K562 (cell line): ENCODE measurements around the gene PLAC8. TPM values are rescaled to one million over a fixed set of nuclear protein-coding genes. Genes with fewer than 3 reads are reported as not detected.
"Not testable (repeated sequence)": the region's sequence is repeated elsewhere in the genome, so short reads cannot be mapped to it uniquely, and the experiment has no call there.

ENCODE experiments used
- ATAC-seq: fragments of 200-7000 bp; cut with Tn5 transposase; 3 replicates; pipeline ENCODE4 v1.9.1; 2020; ENCODE audit warnings: moderate library complexity
- BruUV-seq: library from RNA; stranded (reverse); fragments of 400-500 nt; replicated peaks from 2 replicates; lab custom pipeline; 2021; lab: Mats Ljungman, UMichigan
- CTCF ChIA-PET: fragments of 300-600 bp; formaldehyde crosslinking; extraction: SDS; loops from one replicate; lab custom pipeline; 2021; ENCODE audit warnings: low intra/inter-chr PET ratio; lab: Yijun Ruan, JAX
- POLR2A ChIA-PET: fragments of 300-600, 350-650 bp; sonication (Branson Sonifier 250); formaldehyde crosslinking; extraction: SDS; loops from one replicate; lab custom pipeline; 2021; ENCODE audit warnings: antibody characterized with exemption, inconsistent platforms; lab: Yijun Ruan, JAX
- DNase-seq, 4 experiments: peaks; one replicate each; pipeline versions ENCODE4 v3.0.0 to v3.0.0-alpha.2; 2011 to 2018; ENCODE audit warnings: low spot score in 3 of 4, mixed read lengths in 3 of 4; ENCODE audit errors: extremely low read depth in 1 of 4
- FAIRE-seq: peaks from 2 replicates; lab custom pipeline; 2011; peaks lifted over from hg19 to GRCh38; lab: Jason Lieb, UNC
- H2AFZ ChIP-seq: 2 replicates; pipeline ENCODE4 v1.6.0; 2011; ENCODE audit warnings: low read depth, low read length, control low read depth, inconsistent platforms
- H3K27ac ChIP-seq: fragments of 200-600 bp; 3 replicates; pipeline ENCODE4 v1.8.0; 2011; ENCODE audit warnings: low read depth, mild to moderate bottlenecking, control low read depth, inconsistent platforms, low read length, moderate library complexity, mixed read lengths; ENCODE audit errors: extremely low read depth
- H3K27me3 ChIP-seq, 2 experiments: fragments of 300-600 bp in 1 of 2; 2 replicates in 1 of 2; 3 replicates in 1 of 2; pipeline versions ENCODE4 v1.6.0 to v1.8.0; 2011; ENCODE audit warnings: inconsistent platforms in 2 of 2, low read length in 2 of 2, mild to moderate bottlenecking in 1 of 2, mixed read lengths in 1 of 2, moderate library complexity in 1 of 2; ENCODE audit not compliant: control insufficient read depth in 2 of 2, insufficient read depth in 2 of 2
- H3K36me3 ChIP-seq: fragments of 300-600 bp; 3 replicates; pipeline ENCODE4 v1.8.0; 2011; ENCODE audit warnings: mild to moderate bottlenecking, low read length, inconsistent platforms; ENCODE audit not compliant: control insufficient read depth, insufficient read depth
- H3K4me1 ChIP-seq, 2 experiments: fragments of 200-600 bp in 1 of 2; replicated peaks in 1 of 2; 2 replicates in 1 of 2; 3 replicates in 1 of 2; pipeline versions ENCODE4 v1.5.1 to v1.8.0; 2011; ENCODE audit warnings: inconsistent platforms in 2 of 2, low read length in 2 of 2, mild to moderate bottlenecking in 1 of 2, mixed read lengths in 1 of 2, moderate library complexity in 1 of 2; ENCODE audit not compliant: control insufficient read depth in 2 of 2, insufficient read depth in 2 of 2
- H3K4me2 ChIP-seq: 2 replicates; pipeline ENCODE4 v1.6.1; 2011; ENCODE audit warnings: low read length, control low read depth, inconsistent platforms, mixed read lengths; ENCODE audit not compliant: insufficient read depth
- H3K4me3 ChIP-seq: fragments of 200-600 bp; sonication (generic), shearing (Covaris generic); 2 replicates; pipeline ENCODE4 v1.5.1; 2016; ENCODE audit warnings: control low read depth, inconsistent platforms
- H3K79me2 ChIP-seq: fragments of 200-600 bp; 3 replicates; pipeline ENCODE4 v1.8.0; 2011; ENCODE audit warnings: low read length, inconsistent platforms; ENCODE audit not compliant: control insufficient read depth, insufficient read depth
- H3K9ac ChIP-seq, 2 experiments: 2 replicates each; pipeline versions ENCODE4 v1.6.0 to v1.6.1; 2011; ENCODE audit warnings: low read depth in 2 of 2, low read length in 2 of 2, control low read depth in 1 of 2, inconsistent platforms in 1 of 2, mild to moderate bottlenecking in 1 of 2, mixed read lengths in 1 of 2; ENCODE audit not compliant: insufficient read depth in 1 of 2
- H3K9me1 ChIP-seq: one replicate; pipeline ENCODE4 v1.6.0; 2011; ENCODE audit warnings: inconsistent platforms, mild to moderate bottlenecking, low read length, moderate library complexity; ENCODE audit not compliant: control insufficient read depth, insufficient read depth
- H3K9me3 ChIP-seq: replicated peaks from 2 replicates; pipeline ENCODE4 v1.5.1; 2011; ENCODE audit warnings: low read depth, low read length, inconsistent platforms; ENCODE audit not compliant: control insufficient read depth, insufficient read depth
- H4K20me1 ChIP-seq: replicated peaks from 2 replicates; pipeline ENCODE4 v1.6.1; 2011; ENCODE audit warnings: low read length, inconsistent platforms, mixed read lengths; ENCODE audit not compliant: control insufficient read depth, insufficient read depth
- ATF3 ChIP-seq, 2 experiments: fragments of 450-650 bp in 1 of 2; sonication (generic) in 1 of 2; formaldehyde crosslinking in 1 of 2; IDR thresholded peaks in 1 of 2; conservative IDR thresholded peaks in 1 of 2; 2 replicates each; pipeline versions ENCODE4 v1.6.1 to v1.8.1; 2016 to 2023; ENCODE audit warnings: mild to moderate bottlenecking in 2 of 2, moderate library complexity in 2 of 2, inconsistent platforms in 1 of 2, missing genetic modification reagents in 1 of 2
- CEBPB ChIP-seq: fragments of 450-650 bp; IDR thresholded peaks from 2 replicates; pipeline ENCODE4 v1.6.1; 2016; ENCODE audit warnings: missing genetic modification characterization, missing compliant biosample characterization
- CEBPG ChIP-seq, 3 experiments: fragments of 200-800 bp in 1 of 3; sonication (Bioruptor generic) in 1 of 3; sonication (generic) in 1 of 3; formaldehyde crosslinking in 1 of 3; IDR thresholded peaks in 2 of 3; conservative IDR thresholded peaks in 1 of 3; 2 replicates each; pipeline versions ENCODE4 v1.6.1 to v1.8.0; 2016 to 2022; ENCODE audit warnings: missing compliant biosample characterization in 2 of 3, missing genetic modification characterization in 2 of 3, mild to moderate bottlenecking in 1 of 3, missing genetic modification reagents in 1 of 3
- WGBS: fragments of 100-300 bp; shearing (Covaris generic); methylation state at CpG from one replicate; pipeline ENCODE4 v1.1.6; 2016; ENCODE audit warnings: low coverage, mixed read lengths; ENCODE audit not compliant: insufficient coverage; ENCODE audit errors: missing lambda C conversion rate; 5-methylcytosine and 5-hydroxymethylcytosine counted together
- in situ Hi-C: fragments of 300-500 bp; cut with MboI; formaldehyde crosslinking; loops from 4 replicates; pipeline ENCODE4 v1.15.0; 2018; ENCODE audit warnings: inconsistent platforms, mixed read lengths
- intact Hi-C: fragments of 100-400 bp; cut with micrococcal nuclease; formaldehyde crosslinking; loops from 2 replicates; pipeline ENCODE4 v1.14.2; 2022
- polyA plus RNA-seq, 8 experiments: library from polyadenylated mRNA; depleted of rRNA in 4 of 8; stranded (reverse) in 5 of 8; unstranded in 3 of 8; fragments of >200 nt; fragmentation: Nextera tagmentation in 2 of 8; fragmentation: Illumina TruSeq in 1 of 8; extraction: Ambion mirVana in 2 of 8; extraction: Trizol in 1 of 8; gene quantifications; 2 replicates each; pipeline versions ENCODE4 v1.2.1 to v1.2.3, GENCODE V29; 2011 to 2014; ENCODE audit warnings: inconsistent platforms in 1 of 8, missing spikeins in 1 of 8
- total RNA-seq, 7 experiments: library from RNA; depleted of rRNA in 6 of 7; stranded (reverse); fragments of >200 nt in 6 of 7; fragmentation: Illumina TruSeq in 2 of 7; extraction: Trizol in 2 of 7; gene quantifications; 2 replicates each; pipeline versions ENCODE4 v1.2.1 to v1.2.3, GENCODE V29; 2011 to 2021; ENCODE audit warnings: low replicate concordance in 1 of 7

PLAC8 gene
- total and polyA plus RNA-seq, 9 of the 15 experiments (the other 6 are each of a cell fraction or from before 2014, with no cell fraction given), result 0.27 to 0.51 TPM; not detected in 7

GRCh38 chr4:83048781-83049180, 65.7 kb downstream of the PLAC8 start:
- H3K4me1 ChIP-seq; BruUV-seq; H3K9me3 ChIP-seq; DNase-seq; H3K27ac ChIP-seq; intact Hi-C loops; POLR2A ChIA-PET; H3K4me3 ChIP-seq; H4K20me1 ChIP-seq; H3K4me2 ChIP-seq; H3K9ac ChIP-seq; H3K9me1 ChIP-seq; H2AFZ ChIP-seq; H3K27me3 ChIP-seq; ATAC-seq; CTCF ChIA-PET; FAIRE-seq; in situ Hi-C loops; TF ChIP-seq CEBPG (CRISPR knock-in tag; IDR thresholded peaks at IDR 0.05); ATF3 (CRISPR knock-in tag; conservative IDR thresholded peaks at IDR 0.05): not testable (repeated sequence)
- 93% methylated on average over 8 of the region's 8 CpGs for WGBS
- Histone ChIP-seq H3K36me3 (peaks cover 56% of the 10 kb centered on the region; the same call in 2 of the 3 replicates), H3K79me2 (peaks cover 13% of the 10 kb centered on the region; the same call in 1 of the 3 replicates)
- TF ChIP-seq CEBPG (tag; conservative IDR thresholded peaks at IDR 0.05 in 1 of 2, IDR thresholded peaks at IDR 0.05 in 1 of 2) (peak; percentile 31 to 52; a peak in 2 of 4 replicates), ATF3 (IDR thresholded peaks at IDR 0.05) (peak; percentile 67), CEBPB (tag) (peak; percentile 40; the same call in 1 of the 2 replicates)
